ENCODE data around the gene ADA.
A peak's percentile ranks its signal among the peaks of the same experiment; 100 is the strongest.

- TF ChIP-seq CTCF (IDR thresholded peaks at IDR 0.05; ENCODE audit: low read length) (peak; percentile 58), EZH2 (optimal IDR thresholded peaks at IDR 0.05; ENCODE audit: low read depth, low read length) (no peak), EZH2phosphoT487 (IDR thresholded peaks at IDR 0.05; ENCODE audit: low read length) (no peak)
Observed at GRCh38 chr20:44642203-44643153, 9.0 kb downstream of the ADA start.
